Measurements from ENCODE around the gene MOCOS. TPM values are rescaled to one million over a fixed set of nuclear protein-coding genes. Genes with fewer than 3 reads are reported as not detected.

The MOCOS gene
- total and polyA plus RNA-seq, 2 of the 8 experiments (the other 6 are each of a cell fraction or from before 2014, with no cell fraction given) = 4.7 to 5.8 TPM

DNA sequence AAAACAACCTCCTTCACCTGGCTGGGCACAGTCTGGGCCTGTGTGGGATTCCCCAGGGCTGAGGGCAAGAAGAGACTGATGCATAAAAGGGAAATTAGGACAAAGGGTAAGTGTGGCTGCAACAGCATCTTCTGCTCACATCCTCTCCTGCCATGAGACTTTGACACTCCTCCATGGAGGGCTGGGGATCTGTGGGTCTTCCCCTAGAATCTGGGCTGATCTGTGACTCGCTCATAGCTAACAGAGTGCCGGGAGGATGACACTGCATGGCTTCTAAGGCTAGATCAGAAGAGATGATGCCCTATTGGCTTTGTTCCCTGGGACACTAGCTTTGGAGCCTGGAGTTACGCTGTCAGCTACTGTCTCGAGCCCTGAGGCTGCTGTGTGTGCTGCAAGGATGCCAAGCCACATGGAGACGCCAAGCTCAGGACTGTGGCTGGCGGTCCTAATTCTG is 24.3 kb downstream of the MOCOS start:
- Histone ChIP-seq H3K79me2 (ENCODE audit: control insufficient read depth in 1 of 2, insufficient read depth in 2 of 2, low read length in 2 of 2) (no peaks in the 10 kb centered on the region), H3K56ac (replicated peaks; ENCODE audit: insufficient read length, low read depth, low read length) (no peak overlapping the region), H2AK5ac (ENCODE audit: low read depth, low read length) (no peak overlapping the region), H3K9ac (replicated peaks in 1 of 4; ENCODE audit: extremely low read depth in 1 of 4, low read depth in 3 of 4, low read length in 3 of 4) (no peak overlapping the region), H3K23me2 (ENCODE audit: low read depth, low read length) (no peaks in the 10 kb centered on the region), H3K27ac (ENCODE audit: low read depth, low read length) (no peak overlapping the region), H2BK15ac (ENCODE audit: low read length) (no peak overlapping the region), H4K8ac (ENCODE audit: extremely low read depth, insufficient read depth, low read length) (no peak overlapping the region), H3K36me3 (ENCODE audit: control insufficient read depth in 2 of 4, insufficient read depth in 4 of 4, low read length in 3 of 4) (peaks cover 0 to 3% (median 0%) of the 10 kb centered on the region in 4 experiments; a peak in 2 of 8 replicates), H3K23ac (ENCODE audit: insufficient read length) (no peak overlapping the region), H2AFZ (ENCODE audit: low read length) (no peak overlapping the region), H3K4ac (replicated peaks; ENCODE audit: insufficient read length, low read depth, low read length) (no peak overlapping the region), H3K14ac (ENCODE audit: insufficient read length) (no peak overlapping the region), H3K27me3 (replicated peaks in 1 of 4; ENCODE audit: control insufficient read depth in 3 of 4, extremely low read depth in 1 of 4, insufficient read depth in 3 of 4, low read length in 3 of 4) (no peaks in the 10 kb centered on the region), H3K4me2 (ENCODE audit: insufficient read depth in 1 of 2, low read depth in 2 of 2, low read length in 2 of 2) (no peak overlapping the region), H3K9me3 (ENCODE audit: insufficient read depth in 2 of 2, low read depth in 1 of 2, low read length in 1 of 2) (no peaks in the 10 kb centered on the region), H2BK12ac (ENCODE audit: low read depth, low read length) (no peak overlapping the region), H3K79me1 (ENCODE audit: low read depth, low read length) (no peaks in the 10 kb centered on the region), H2BK5ac (ENCODE audit: low read depth, low read length) (no peak overlapping the region), H4K5ac (ENCODE audit: insufficient read length, low read depth, low read length) (no peak overlapping the region), H2BK20ac (ENCODE audit: low read length) (no peak overlapping the region), H4K20me1 (replicated peaks in 1 of 2; ENCODE audit: control insufficient read depth in 1 of 2, insufficient read depth in 2 of 2, low read length in 2 of 2) (no peaks in the 10 kb centered on the region), H3K4me3 (ENCODE audit: extremely low read depth in 1 of 4, insufficient read depth in 2 of 4, low read depth in 3 of 4, low read length in 4 of 4) (no peak overlapping the region), H4K91ac (replicated peaks; ENCODE audit: insufficient read length, low read length) (no peak overlapping the region), H3K18ac (ENCODE audit: extremely low read depth, low read length) (no peak overlapping the region), H3K4me1 (replicated peaks in 1 of 4; ENCODE audit: control insufficient read depth in 3 of 4, insufficient read depth in 4 of 4, low read length in 3 of 4) (no peaks in the 10 kb centered on the region), H2BK120ac (replicated peaks; ENCODE audit: low read depth, low read length) (no peak overlapping the region)
- no peak for DNase-seq (ENCODE audit: low read depth in 1 of 2, low spot score in 2 of 2)
- TF ChIP-seq RFX5 (IDR thresholded peaks at IDR 0.05; ENCODE audit: borderline replicate concordance, low read depth, low read length) = no peak
- ChIA-PET POLR2A (ENCODE audit: partially characterized antibody) (interaction anchor here (1.2 to 2.9 kb wide), 3 partner anchors 15 to 24 kb away, joined by 3 to 14 read pairs (median 3); partner anchors contain the start of gene MOCOS), CTCF (ENCODE audit: partially characterized antibody) (interaction anchor here (1.0 to 2.7 kb wide), 5 partner anchors 11 to 72 kb away, joined by 3 to 15 read pairs (median 3); partner anchors contain the start of gene MOCOS)
- WGBS, 2 experiments (ENCODE audit: extremely low coverage in 1 of 2, insufficient coverage in 1 of 2, insufficient read length in 1 of 2, insufficient replicate concordance in 2 of 2, low coverage in 1 of 2, low lambda C conversion rate in 2 of 2, missing lambda C conversion rate in 1 of 2) = 91% methylated on average over 6 of the region's 6 CpGs; no CpG with 5 or more reads in 1 of the 2 experiments
- no peak for FAIRE-seq

Data from H1 (cell line).